Upper lobe of left lung (tissue), 6 donors: Measurements from ENCODE around the gene DLEC1. TPM values are rescaled to one million over a fixed set of nuclear protein-coding genes. Genes with fewer than 3 reads are reported as not detected.
"Not testable (repeated sequence)": the region's sequence is repeated elsewhere in the genome, so short reads cannot be mapped to it uniquely, and the experiment has no call there.

Source experiments
- ATAC-seq, 2 donors: fragments of 200-7000 bp; cut with Tn5 transposase; one replicate each; pipeline ENCODE4 v1.9.1; 2022; ENCODE audit warnings: mild to moderate bottlenecking in 2 of 2, moderate library complexity in 2 of 2; ENCODE audit not compliant: low FRiP score in 2 of 2
- DNase-seq, 2 donors: peaks; one replicate each; pipeline ENCODE4 v3.0.0-alpha.2; 2019 to 2020
- H3K27ac ChIP-seq, 4 donors: fragments of 200-600 bp; sonication (generic); one replicate each; pipeline ENCODE4 v1.5.1; 2016 to 2019
- H3K27me3 ChIP-seq, 4 donors: fragments of 200-600 bp; sonication (generic); one replicate each; pipeline ENCODE4 v1.5.1; 2017 to 2019
- H3K36me3 ChIP-seq, 4 donors: fragments of 200-600 bp; sonication (generic); one replicate each; pipeline ENCODE4 v1.5.1; 2016 to 2019
- H3K4me1 ChIP-seq, 4 donors: fragments of 200-600 bp; sonication (generic); one replicate each; pipeline ENCODE4 v1.5.1; 2018 to 2019
- H3K4me3 ChIP-seq, 4 donors: fragments of 200-600 bp; sonication (generic); one replicate each; pipeline ENCODE4 v1.5.1; 2017 to 2019; ENCODE audit warnings: mild to moderate bottlenecking in 2 of 4, moderate library complexity in 1 of 4
- H3K9me3 ChIP-seq, 4 donors: fragments of 200-600 bp; sonication (generic); one replicate each; pipeline ENCODE4 v1.5.1; 2018 to 2019
- CTCF ChIP-seq, 6 experiments: fragments of 450-650 bp in 4 of 6; fragments of 200-600 bp in 2 of 6; sonication (generic) in 2 of 6; IDR thresholded peaks; one replicate each; pipeline ENCODE4 v1.5.1; 2016 to 2019; ENCODE audit warnings: antibody characterized with exemption in 6 of 6
- EP300 ChIP-seq, 4 donors: sonication (generic); formaldehyde crosslinking; IDR thresholded peaks; one replicate each; pipeline ENCODE4 v1.5.1; 2017; ENCODE audit warnings: antibody characterized with exemption in 4 of 4, control low read depth in 2 of 4
- POLR2A ChIP-seq, 4 donors: fragments of 450-650 bp; IDR thresholded peaks; one replicate each; pipeline ENCODE4 v1.5.1; 2016 to 2017; ENCODE audit warnings: antibody characterized with exemption in 4 of 4, mild to moderate bottlenecking in 2 of 4
- POLR2AphosphoS5 ChIP-seq, 2 donors: sonication (generic); formaldehyde crosslinking; IDR thresholded peaks; one replicate each; pipeline ENCODE4 v1.5.1; 2017; ENCODE audit warnings: antibody characterized with exemption in 2 of 2
- WGBS, 2 donors: methylation state at CpG; one replicate each; pipeline ENCODE4 v1.1.5; 2017 to 2018; 5-methylcytosine and 5-hydroxymethylcytosine counted together
- total RNA-seq, 6 donors: library from RNA; depleted of rRNA in 4 of 6; stranded (reverse); fragments of >200 nt in 4 of 6; gene quantifications; one replicate each; pipeline versions ENCODE4 v1.1.0 to v1.2.1, GENCODE V29; 2016 to 2021
- donor health status: DM: no; HTN: no; CAD: no; lungs with moderate emphysema.
- donor health status: DM: no; HTN: yes; CAD: no; lungs with severe emphysema.

Gene DLEC1
- total RNA-seq, 6 donors from 2014 or later: 2.3 to 34.8 (median 14.3) TPM

GRCh38 chr3:38051131-38051530, 12.1 kb downstream of the DLEC1 start:
- Histone ChIP-seq H3K4me1 (peaks cover 3 to 17% (median 10%) of the 10 kb centered on the region in 4 donors), H3K4me3 (no peak overlapping the region), H3K36me3 (no peaks in the 10 kb centered on the region), H3K27me3 (no peaks in the 10 kb centered on the region), H3K27ac (no peak overlapping the region), H3K9me3 (no peaks in the 10 kb centered on the region)
- ATAC-seq (no peak), DNase-seq (peak in 1 of 2 donors; percentile 42)
- 87 to 92% methylated on average over 13 of the region's 13 CpGs for WGBS, 2 donors
- TF ChIP-seq EP300 (IDR thresholded peaks at IDR 0.05): no peak

- not testable (repeated sequence) for H3K36me3 ChIP-seq, H3K27me3 ChIP-seq, H3K9me3 ChIP-seq, ATAC-seq, H3K4me3 ChIP-seq, H3K27ac ChIP-seq
- 97% methylated on average over 6 to 30 of the region's 32 CpGs for WGBS, 2 donors
- DNase-seq: peak in 1 of 2 donors; percentile 56
- peaks cover 3 to 17% (median 10%) of the 10 kb centered on the region in 4 donors for H3K4me1 ChIP-seq
These were observed 14.3 kb downstream of the DLEC1 start for GRCh38 chr3:38053286-38053685.

GRCh38 chr3:38053813-38054498, 14.9 kb downstream of the DLEC1 start:
- 69 to 74% methylated on average over 7 to 9 of the region's 9 CpGs for whole genome bisulfite sequencing, 2 donors
- H3K4me3 ChIP-seq, H3K27me3 ChIP-seq, DNase-seq, ATAC-seq, H3K9me3 ChIP-seq, H3K36me3 ChIP-seq: not testable (repeated sequence)
- Histone ChIP-seq H3K27ac (peak overlapping the region in 2 of 4 donors; percentile 21 to 40), H3K4me1 (peaks cover 3 to 17% (median 10%) of the 10 kb centered on the region in 4 donors)

GRCh38 chr3:38054499-38055001, 15.5 kb downstream of the DLEC1 start:
- Histone ChIP-seq H3K4me1 (peaks cover 3 to 12% (median 8%) of the 10 kb centered on the region in 4 donors), H3K4me3 (no peak overlapping the region), H3K9me3 (no peaks in the 10 kb centered on the region), H3K36me3 (no peaks in the 10 kb centered on the region), H3K27ac (peak overlapping the region in 2 of 4 donors; percentile 21 to 40), H3K27me3 (no peaks in the 10 kb centered on the region)
- DNase-seq: peak in 1 of 2 donors; percentile 56
- peak in 1 of 2 donors; percentile 77 for ATAC-seq
- no peak for TF ChIP-seq EP300 (IDR thresholded peaks at IDR 0.05)
- TF ChIP-seq POLR2AphosphoS5 (IDR thresholded peaks at IDR 0.05): no peak
- TF ChIP-seq POLR2A (IDR thresholded peaks at IDR 0.05): no peak
- TF ChIP-seq CTCF (IDR thresholded peaks at IDR 0.05): no peak
- 49 to 62% methylated on average over 3 of the region's 3 CpGs for WGBS, 2 donors

GRCh38 chr3:38059148-38059547, 20.1 kb downstream of the DLEC1 start:
- H3K4me3 ChIP-seq: no peak overlapping the region
- ATAC-seq (no peak), DNase-seq (no peak)
- no peaks in the 10 kb centered on the region for H3K27me3 ChIP-seq
- H3K36me3 ChIP-seq: no peaks in the 10 kb centered on the region
- H3K4me1 ChIP-seq: peaks cover 0 to 12% (median 6%) of the 10 kb centered on the region in 4 donors
- H3K9me3 ChIP-seq: no peaks in the 10 kb centered on the region
- no peak for TF ChIP-seq POLR2A (IDR thresholded peaks at IDR 0.05)
- 67 to 92% methylated on average over 2 of the region's 2 CpGs for WGBS, 2 donors
- no peak overlapping the region for H3K27ac ChIP-seq

- WGBS, 2 donors: 84 to 86% methylated on average over 7 of the region's 7 CpGs
- Histone ChIP-seq H3K27ac (no peak overlapping the region), H3K27me3 (no peaks in the 10 kb centered on the region), H3K36me3 (no peaks in the 10 kb centered on the region), H3K4me1 (peaks cover 0 to 8% (median 2%) of the 10 kb centered on the region in 4 donors), H3K9me3 (no peaks in the 10 kb centered on the region), H3K4me3 (no peak overlapping the region)
- DNase-seq (no peak), ATAC-seq (no peak)
- TF ChIP-seq CTCF (IDR thresholded peaks at IDR 0.05) (no peak), EP300 (IDR thresholded peaks at IDR 0.05) (no peak), POLR2A (IDR thresholded peaks at IDR 0.05) (no peak), POLR2AphosphoS5 (IDR thresholded peaks at IDR 0.05) (no peak)
These were observed 20.6 kb downstream of the DLEC1 start for GRCh38 chr3:38059591-38059990.

GRCh38 chr3:38062809-38063208, 23.8 kb downstream of the DLEC1 start:
- no peak for ATAC-seq
- Histone ChIP-seq H3K4me1 (peaks cover 0 to 8% (median under 1%) of the 10 kb centered on the region in 4 donors), H3K9me3 (no peaks in the 10 kb centered on the region), H3K4me3 (no peak overlapping the region), H3K27ac (no peak overlapping the region), H3K36me3 (no peaks in the 10 kb centered on the region), H3K27me3 (no peaks in the 10 kb centered on the region)
- WGBS, 2 donors: 42 to 55% methylated on average over 1 to 2 of the region's 2 CpGs
- TF ChIP-seq POLR2AphosphoS5 (IDR thresholded peaks at IDR 0.05) (no peak), CTCF (IDR thresholded peaks at IDR 0.05) (no peak), EP300 (IDR thresholded peaks at IDR 0.05) (no peak), POLR2A (IDR thresholded peaks at IDR 0.05) (no peak)
- no peak for DNase-seq

- not testable (repeated sequence) for H3K4me1 ChIP-seq, H3K4me3 ChIP-seq, H3K9me3 ChIP-seq, H3K36me3 ChIP-seq, ATAC-seq, H3K27ac ChIP-seq, H3K27me3 ChIP-seq
- DNase-seq: peak in 1 of 2 donors; percentile 64
- 95% methylated on average over 20 to 28 of the region's 32 CpGs for WGBS, 2 donors
These were observed 25.4 kb downstream of the DLEC1 start for GRCh38 chr3:38064453-38064852.
